Upper lobe of left lung (tissue), 4 donors: ENCODE measurements around the gene ERMP1.
"Not testable (repeated sequence)": the region's sequence is repeated elsewhere in the genome, so short reads cannot be mapped to it uniquely, and the experiment has no call there.

Experiments
- POLR2A ChIP-seq, 4 donors: fragments of 450-650 bp; IDR thresholded peaks; one replicate each; pipeline ENCODE4 v1.5.1; 2016 to 2017; ENCODE audit warnings: antibody characterized with exemption in 4 of 4, mild to moderate bottlenecking in 2 of 4
- TF ChIP-seq, protein P1 (sequence below), 6 experiments: fragments of 450-650 bp in 4 of 6; fragments of 200-600 bp in 2 of 6; sonication (generic) in 2 of 6; IDR thresholded peaks; one replicate each; pipeline ENCODE4 v1.5.1; 2016 to 2019; ENCODE audit warnings: antibody characterized with exemption in 6 of 6

DNA sequence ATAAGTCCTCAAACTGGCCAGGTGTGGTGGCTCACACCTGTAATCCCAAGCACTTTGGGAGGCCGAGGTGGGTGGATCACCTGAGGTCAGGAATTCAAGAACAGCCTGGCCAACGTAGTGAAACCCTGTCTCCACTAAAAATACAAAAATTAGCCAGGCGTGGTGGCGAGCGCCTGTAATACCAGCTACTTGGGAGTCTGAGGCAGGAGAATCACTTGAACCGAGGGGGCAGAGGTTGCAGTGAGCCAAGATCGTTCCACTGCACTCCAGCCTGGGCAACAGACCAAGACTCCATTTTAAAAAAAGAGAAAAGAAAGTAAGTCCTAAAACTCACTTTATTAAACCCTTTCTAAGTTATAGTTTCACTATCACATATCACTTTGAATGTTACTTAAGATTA lies 32.5 kb downstream of the ERMP1 start:
- TF ChIP-seq, protein P1, sequence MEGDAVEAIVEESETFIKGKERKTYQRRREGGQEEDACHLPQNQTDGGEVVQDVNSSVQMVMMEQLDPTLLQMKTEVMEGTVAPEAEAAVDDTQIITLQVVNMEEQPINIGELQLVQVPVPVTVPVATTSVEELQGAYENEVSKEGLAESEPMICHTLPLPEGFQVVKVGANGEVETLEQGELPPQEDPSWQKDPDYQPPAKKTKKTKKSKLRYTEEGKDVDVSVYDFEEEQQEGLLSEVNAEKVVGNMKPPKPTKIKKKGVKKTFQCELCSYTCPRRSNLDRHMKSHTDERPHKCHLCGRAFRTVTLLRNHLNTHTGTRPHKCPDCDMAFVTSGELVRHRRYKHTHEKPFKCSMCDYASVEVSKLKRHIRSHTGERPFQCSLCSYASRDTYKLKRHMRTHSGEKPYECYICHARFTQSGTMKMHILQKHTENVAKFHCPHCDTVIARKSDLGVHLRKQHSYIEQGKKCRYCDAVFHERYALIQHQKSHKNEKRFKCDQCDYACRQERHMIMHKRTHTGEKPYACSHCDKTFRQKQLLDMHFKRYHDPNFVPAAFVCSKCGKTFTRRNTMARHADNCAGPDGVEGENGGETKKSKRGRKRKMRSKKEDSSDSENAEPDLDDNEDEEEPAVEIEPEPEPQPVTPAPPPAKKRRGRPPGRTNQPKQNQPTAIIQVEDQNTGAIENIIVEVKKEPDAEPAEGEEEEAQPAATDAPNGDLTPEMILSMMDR (IDR thresholded peaks at IDR 0.05): not testable (repeated sequence)
- not testable (repeated sequence) for TF ChIP-seq POLR2A (IDR thresholded peaks at IDR 0.05)
